ENCODE results near the gene NAA38.
A peak's percentile ranks its signal among the peaks of the same experiment; 100 is the strongest.

NAA38 gene

GRCh38 chr17:7841396-7841914, 15.9 kb downstream of the NAA38 start:
- DNase-seq (ENCODE audit: low read depth): peak; percentile 92

- DNase-seq (ENCODE audit: low read depth): no peak
Measured at GRCh38 chr17:7840875-7841274, 16.5 kb downstream of the NAA38 start.

DNA sequence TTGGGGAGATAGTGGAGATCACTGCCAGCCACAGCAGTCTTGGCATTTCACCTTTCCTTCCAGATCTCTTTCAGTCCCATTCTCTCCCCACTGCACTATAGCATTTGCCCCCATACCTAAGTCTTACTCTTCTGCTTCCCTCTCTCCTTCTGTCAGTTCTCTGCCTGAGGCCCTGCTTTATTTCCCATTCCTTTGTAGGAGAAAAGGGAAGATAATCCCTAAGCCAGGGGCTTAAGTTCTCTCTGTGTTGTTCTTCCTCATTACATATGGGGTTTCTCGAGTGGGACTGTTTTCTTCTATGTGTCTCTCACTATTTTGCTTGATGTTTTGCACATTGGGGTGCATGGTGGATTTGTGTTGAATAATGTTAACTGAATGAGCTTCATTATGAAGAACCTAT, 16.9 kb downstream of the NAA38 start:
- no peak for DNase-seq (ENCODE audit: low read depth)

- no peak for DNase-seq (ENCODE audit: low read depth)
Measured at GRCh38 chr17:7839876-7840261, 17.5 kb downstream of the NAA38 start.

DNA sequence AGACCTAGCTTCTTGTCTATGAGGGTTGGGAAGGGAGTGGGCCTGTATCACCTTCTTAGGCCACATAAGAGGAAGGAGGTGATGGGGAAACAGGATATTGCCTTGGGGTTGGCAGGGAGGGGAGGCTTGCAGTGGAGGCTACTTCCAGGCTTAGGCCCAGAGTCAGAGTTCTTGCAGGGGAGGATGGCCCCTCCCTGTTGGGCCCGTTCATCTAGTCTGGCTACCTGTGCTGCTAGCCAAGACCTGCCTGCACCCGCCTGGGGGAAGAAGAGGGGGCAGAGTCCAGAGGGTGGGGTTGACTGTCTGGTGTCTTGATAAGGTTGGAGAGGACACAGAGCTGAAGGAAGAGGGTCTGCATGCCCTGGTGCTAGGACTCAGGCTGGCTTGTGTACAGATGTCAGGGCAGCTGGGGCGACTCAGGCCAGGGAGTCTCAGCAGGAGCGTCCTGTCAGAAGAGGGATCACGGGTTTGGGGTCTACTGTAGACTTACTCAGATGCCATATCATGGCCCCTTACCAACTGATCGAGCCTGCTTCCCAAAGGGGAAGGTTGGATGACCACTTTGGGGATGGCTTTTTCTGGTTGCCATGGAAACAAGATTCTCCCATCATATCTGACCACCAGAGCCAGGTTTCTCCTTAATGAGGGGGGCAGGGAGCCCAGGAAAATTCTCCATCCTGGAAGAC, 18.0 kb downstream of the NAA38 start:
- no peak for DNase-seq (ENCODE audit: low read depth)

- DNase-seq (ENCODE audit: low read depth): no peak
Measured at GRCh38 chr17:7838090-7839075, 19.0 kb downstream of the NAA38 start.

DNA sequence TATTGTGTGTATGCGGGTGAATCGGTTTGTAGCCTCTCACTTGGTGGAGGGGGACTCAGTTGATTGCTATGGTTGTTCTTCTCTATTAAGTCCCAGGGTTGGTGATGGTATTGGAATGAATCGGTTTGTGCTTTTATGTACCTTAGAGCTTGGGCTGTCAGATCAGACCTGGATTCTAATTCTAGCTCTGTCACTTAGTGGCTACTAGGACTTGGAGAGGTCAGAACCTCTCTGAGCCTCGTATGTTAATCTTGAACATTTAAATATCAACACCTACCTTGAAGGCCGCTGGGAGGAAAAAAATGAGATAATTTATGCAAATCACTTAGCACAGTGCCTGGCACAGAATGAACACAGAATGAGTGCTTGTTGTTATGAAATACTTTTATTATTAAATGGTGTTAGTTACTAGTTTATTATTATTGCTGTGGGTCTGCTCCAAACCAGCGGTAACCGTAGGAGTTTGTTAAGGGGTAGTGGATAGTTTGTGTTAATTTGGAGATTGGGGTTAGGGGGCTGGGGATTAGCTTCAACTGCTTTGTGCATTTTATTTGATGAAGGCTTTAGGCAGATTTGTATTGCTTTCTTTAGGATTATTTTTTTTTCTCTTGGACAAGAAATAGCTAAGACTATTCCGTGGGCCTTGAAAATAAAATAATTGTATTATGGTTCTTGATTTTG, 19.8 kb downstream of the NAA38 start:
- no peak for DNase-seq (ENCODE audit: low read depth)

- DNase-seq (ENCODE audit: low read depth): peak; percentile 46
Measured at GRCh38 chr17:7836596-7837407, 20.6 kb downstream of the NAA38 start.

- DNase-seq (ENCODE audit: low read depth): no peak
Measured at GRCh38 chr17:7835814-7836595, 21.4 kb downstream of the NAA38 start.

DNA sequence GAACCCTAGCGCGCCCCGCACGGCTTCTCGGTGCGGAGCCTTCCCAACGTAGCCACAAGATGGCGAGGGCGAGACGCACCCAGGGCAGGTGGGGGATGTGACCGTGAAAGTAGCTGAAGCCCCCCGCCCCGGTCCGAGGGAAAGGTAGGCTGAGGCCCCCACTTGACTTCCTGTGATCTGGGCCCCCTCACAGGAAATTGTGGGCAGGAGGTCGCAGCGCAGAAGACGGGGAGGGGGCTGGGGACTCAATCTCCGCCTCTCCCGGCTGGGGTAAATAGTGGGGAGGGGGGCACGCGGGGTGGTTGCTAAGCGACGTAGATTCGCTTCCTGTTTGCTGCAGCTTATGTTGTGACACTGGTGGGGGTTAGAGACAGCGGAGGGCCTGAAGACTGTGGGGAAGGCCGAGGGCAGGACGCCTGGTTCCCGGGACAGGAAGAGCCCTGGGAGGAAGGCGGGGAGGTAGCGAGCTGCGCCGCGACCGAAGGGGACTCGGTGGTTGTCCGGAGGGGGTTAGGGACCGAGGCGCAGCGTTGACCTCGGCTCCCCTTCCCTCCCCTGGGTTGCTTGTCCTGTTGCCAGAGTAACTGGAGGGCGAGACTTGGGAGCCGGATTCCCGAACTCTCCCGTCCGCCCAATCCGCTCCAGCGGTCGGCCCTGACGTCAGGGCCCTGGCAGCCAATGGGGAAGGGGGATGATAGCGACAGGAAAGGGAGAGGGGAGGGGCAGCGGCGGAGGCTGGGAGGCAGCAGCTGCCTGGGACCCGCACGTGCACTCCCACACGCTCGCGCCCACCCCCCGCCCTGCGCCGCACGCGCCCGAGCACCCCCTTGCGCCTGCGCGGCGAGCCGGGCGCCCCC, 22.2 kb downstream of the NAA38 start:
- DNase-seq (ENCODE audit: low read depth): peak; percentile 82

DNA sequence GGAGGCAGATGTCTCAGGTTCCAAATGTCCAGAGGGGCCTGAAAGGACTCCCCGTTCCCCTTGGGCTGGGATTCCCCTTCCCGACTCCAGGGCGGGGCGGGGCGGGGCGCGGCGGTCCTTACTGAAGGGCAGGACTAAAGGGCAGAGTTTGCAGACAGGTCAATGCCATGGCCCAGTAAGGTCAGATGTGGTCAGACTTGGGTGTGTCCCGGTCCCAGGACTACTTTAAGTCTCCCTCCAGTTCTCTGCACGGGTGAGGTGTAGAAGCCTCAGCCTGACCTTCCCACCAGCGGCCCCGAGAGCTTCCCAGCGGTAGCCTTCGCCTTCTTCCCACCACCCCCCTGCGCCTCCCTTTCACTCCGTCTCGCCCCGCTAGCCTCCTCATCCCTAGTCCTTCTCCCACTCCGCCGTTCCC, 22.8 kb downstream of the NAA38 start:
- DNase-seq (ENCODE audit: low read depth): no peak

DNA sequence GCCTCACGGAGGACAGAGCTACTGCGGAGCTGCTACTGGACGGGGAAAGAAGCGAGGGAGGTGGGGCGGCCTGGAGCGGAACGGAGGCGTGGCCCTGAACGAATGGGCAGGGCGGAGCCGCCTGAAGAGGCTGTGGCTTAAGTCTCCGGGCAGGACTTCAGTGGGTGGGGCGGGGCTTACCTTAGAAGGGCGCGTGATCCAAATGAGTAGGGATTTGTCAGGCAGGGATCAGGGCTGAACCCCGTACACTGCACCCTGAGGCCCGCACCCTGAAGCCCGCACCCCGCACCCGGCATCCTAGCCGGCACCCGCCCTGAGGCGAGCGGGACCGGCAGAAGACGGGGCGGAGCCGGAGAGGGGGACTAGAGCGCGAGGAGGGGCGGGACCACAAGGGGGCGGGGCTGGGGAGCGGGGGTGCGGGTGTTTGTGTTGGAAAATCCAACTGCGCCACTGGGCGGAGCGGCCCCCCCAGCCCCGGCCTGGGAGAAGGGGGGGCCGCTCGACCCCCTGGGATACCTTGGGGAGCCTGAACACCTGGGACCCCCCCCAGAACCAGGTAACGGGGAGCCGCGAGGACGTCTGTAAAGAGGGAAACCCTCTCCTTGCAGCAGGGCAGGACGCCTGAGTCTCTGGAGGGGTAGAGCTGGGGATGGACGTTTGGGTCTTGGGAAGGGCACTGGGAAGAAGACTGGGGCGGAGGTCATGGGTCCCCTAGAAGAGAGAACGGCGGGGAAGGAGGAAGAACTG, 23.4 kb downstream of the NAA38 start, which contains the start of gene KDM6B:
Gene KDM6B (plus strand): TSS at position 423 of the 747 bp plus-strand sequence. CDS start 11,338 bp downstream, outside the sequence.
- DNase-seq (ENCODE audit: low read depth): peak; percentile 77

GRCh38 chr17:7833011-7833794, 24.2 kb downstream of the NAA38 start:
- DNase-seq (ENCODE audit: low read depth): no peak

GRCh38 chr17:7832431-7832830, 24.9 kb downstream of the NAA38 start:
- DNase-seq (ENCODE audit: low read depth): no peak

- no peak for DNase-seq (ENCODE audit: low read depth)
Measured at GRCh38 chr17:7831233-7831632, 26.1 kb downstream of the NAA38 start.

- no peak for DNase-seq (ENCODE audit: low read depth)
Measured at GRCh38 chr17:7830616-7831015, 26.7 kb downstream of the NAA38 start.

- no peak for DNase-seq (ENCODE audit: low read depth)
Measured at GRCh38 chr17:7825206-7825990, 32.0 kb downstream of the NAA38 start.

Measured in stimulated activated CD8-positive, alpha-beta memory T cell treated with anti-CD3 and anti-CD28 coated beads, Interleukin-4, amount 100 ng/mL, for 24 hours (primary cell).